ENCODE data around the gene SESN1. TPM values are rescaled to one million over a fixed set of nuclear protein-coding genes. Genes with fewer than 3 reads are reported as not detected.

SESN1 gene
- total RNA-seq, 2 experiments from 2014 or later: 10.8 to 13.8 TPM

DNA sequence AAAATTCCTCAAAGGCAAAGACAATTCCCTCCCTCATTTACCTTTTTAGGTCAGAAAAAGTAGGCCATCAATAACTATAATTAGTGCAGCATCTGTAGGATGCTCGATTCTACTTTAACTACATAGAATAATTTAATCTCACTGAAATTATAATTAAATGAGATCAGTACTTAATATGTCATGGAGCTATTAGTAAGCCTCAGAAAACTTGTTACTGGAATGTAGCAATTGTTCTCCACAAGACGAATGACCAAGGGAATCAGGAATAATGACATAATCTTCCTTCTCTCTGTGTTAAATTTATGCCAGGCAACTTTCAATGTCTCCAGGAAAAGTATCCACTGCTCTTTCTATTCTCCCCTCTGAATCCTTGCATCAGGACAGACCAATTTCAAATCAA, 34.1 kb downstream of the SESN1 start:
- 0 out of 2 replicates have a peak, but pooled peaks cover 3% of the 10 kb centered on the region for H3K9me3 ChIP-seq (ENCODE audit: low read length)
- no peak overlapping the region for H3K4me2 ChIP-seq (ENCODE audit: low read length)
- peaks cover 30% of the 10 kb centered on the region for H3K4me1 ChIP-seq (ENCODE audit: insufficient read depth, low read length, poor library complexity, severe bottlenecking)
- no peaks in the 10 kb centered on the region for H4K20me1 ChIP-seq (ENCODE audit: insufficient read depth, low read length)
- peaks cover 4% of the 10 kb centered on the region; the same call in 1 of the 2 replicates for H3K79me2 ChIP-seq (ENCODE audit: insufficient read depth, low read depth, low read length)
- no peak overlapping the region for H3K27ac ChIP-seq (ENCODE audit: low read depth, low read length, poor library complexity, severe bottlenecking)
- POLR2A ChIA-PET: interaction anchor here (0.5 to 1.5 kb wide), 5 partner anchors 9 to 827 kb away, joined by 3 to 8 read pairs (median 3); no protein-coding TSS in a partner anchor
- TF ChIP-seq EZH2phosphoT487 (IDR thresholded peaks at IDR 0.05; ENCODE audit: borderline replicate concordance, low read depth, low read length): no peak
- TF ChIP-seq, protein P1, sequence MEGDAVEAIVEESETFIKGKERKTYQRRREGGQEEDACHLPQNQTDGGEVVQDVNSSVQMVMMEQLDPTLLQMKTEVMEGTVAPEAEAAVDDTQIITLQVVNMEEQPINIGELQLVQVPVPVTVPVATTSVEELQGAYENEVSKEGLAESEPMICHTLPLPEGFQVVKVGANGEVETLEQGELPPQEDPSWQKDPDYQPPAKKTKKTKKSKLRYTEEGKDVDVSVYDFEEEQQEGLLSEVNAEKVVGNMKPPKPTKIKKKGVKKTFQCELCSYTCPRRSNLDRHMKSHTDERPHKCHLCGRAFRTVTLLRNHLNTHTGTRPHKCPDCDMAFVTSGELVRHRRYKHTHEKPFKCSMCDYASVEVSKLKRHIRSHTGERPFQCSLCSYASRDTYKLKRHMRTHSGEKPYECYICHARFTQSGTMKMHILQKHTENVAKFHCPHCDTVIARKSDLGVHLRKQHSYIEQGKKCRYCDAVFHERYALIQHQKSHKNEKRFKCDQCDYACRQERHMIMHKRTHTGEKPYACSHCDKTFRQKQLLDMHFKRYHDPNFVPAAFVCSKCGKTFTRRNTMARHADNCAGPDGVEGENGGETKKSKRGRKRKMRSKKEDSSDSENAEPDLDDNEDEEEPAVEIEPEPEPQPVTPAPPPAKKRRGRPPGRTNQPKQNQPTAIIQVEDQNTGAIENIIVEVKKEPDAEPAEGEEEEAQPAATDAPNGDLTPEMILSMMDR (conservative IDR thresholded peaks at IDR 0.05; ENCODE audit: low read length): no peak
- no peaks in the 10 kb centered on the region for H3K9me2 ChIP-seq (ENCODE audit: insufficient read depth, low read length)
- intact Hi-C loops (cut with micrococcal nuclease; ENCODE audit: unreplicated experiment): no loop called here
- no peak overlapping the region for H3K4me3 ChIP-seq (ENCODE audit: low read depth, low read length, poor library complexity, severe bottlenecking)
- no peaks in the 10 kb centered on the region for H3K36me3 ChIP-seq (ENCODE audit: insufficient read depth, low read length)
- CTCF ChIA-PET (ENCODE audit: unreplicated experiment): no interaction called here
- no peak for DNase-seq (ENCODE audit: low spot score)
- H2AFZ ChIP-seq (ENCODE audit: low read length): no peak overlapping the region; the same call in 1 of the 2 replicates
- no TSS peak for BruUV-seq (replicated peaks)

DNA sequence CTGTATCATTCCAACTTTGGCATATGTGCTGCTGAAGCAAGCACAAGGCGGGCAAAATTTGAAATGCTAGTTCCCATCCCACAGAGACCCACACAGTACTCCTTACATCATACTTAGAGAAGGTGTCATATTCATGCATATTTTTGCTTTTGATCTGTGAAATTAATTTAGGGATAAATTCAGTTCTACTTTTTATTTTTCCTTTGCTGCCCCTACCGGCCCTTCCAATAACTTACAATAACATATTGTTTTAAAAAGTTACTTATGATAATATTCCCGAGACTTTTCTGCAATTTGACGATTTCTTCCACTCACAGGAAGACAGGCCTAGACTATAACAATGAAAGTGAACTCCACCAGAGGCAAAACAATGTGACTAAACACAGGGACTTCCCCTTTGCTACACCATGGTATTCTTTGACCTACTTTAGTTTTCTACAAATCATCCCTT, 35.0 kb downstream of the SESN1 start:
- CTCF ChIA-PET (ENCODE audit: unreplicated experiment): no interaction called here
- H3K79me2 ChIP-seq (ENCODE audit: insufficient read depth, low read depth, low read length): peaks cover 4% of the 10 kb centered on the region; the same call in 1 of the 2 replicates
- no peaks in the 10 kb centered on the region for H4K20me1 ChIP-seq (ENCODE audit: insufficient read depth, low read length)
- H2AFZ ChIP-seq (ENCODE audit: low read length): peak overlapping the region; percentile 59
- peak overlapping the region; percentile 43 for H3K4me2 ChIP-seq (ENCODE audit: low read length)
- no peak overlapping the region for H3K27ac ChIP-seq (ENCODE audit: low read depth, low read length, poor library complexity, severe bottlenecking)
- no peak for TF ChIP-seq EZH2phosphoT487 (IDR thresholded peaks at IDR 0.05; ENCODE audit: borderline replicate concordance, low read depth, low read length)
- TF ChIP-seq, protein P1 (conservative IDR thresholded peaks at IDR 0.05; ENCODE audit: low read length): peak; percentile 65
- H3K4me3 ChIP-seq (ENCODE audit: low read depth, low read length, poor library complexity, severe bottlenecking): no peak overlapping the region
- peak; percentile 26 for DNase-seq (ENCODE audit: low spot score)
- BruUV-seq (replicated peaks): no TSS peak
- 0 out of 2 replicates have a peak, but pooled peaks cover 3% of the 10 kb centered on the region for H3K9me3 ChIP-seq (ENCODE audit: low read length)
- H3K36me3 ChIP-seq (ENCODE audit: insufficient read depth, low read length): no peaks in the 10 kb centered on the region
- intact Hi-C loops (cut with micrococcal nuclease; ENCODE audit: unreplicated experiment): loop anchor here (5.0 kb wide), 1 partner anchor 52 kb away; no protein-coding TSS in a partner anchor
- H3K4me1 ChIP-seq (ENCODE audit: insufficient read depth, low read length, poor library complexity, severe bottlenecking): peaks cover 30% of the 10 kb centered on the region
- H3K9me2 ChIP-seq (ENCODE audit: insufficient read depth, low read length): no peaks in the 10 kb centered on the region
- POLR2A ChIA-PET: interaction anchor here (0.6 to 1.5 kb wide), 5 partner anchors 8 to 587 kb away, joined by 3 to 8 read pairs (median 5); no protein-coding TSS in a partner anchor

DNA sequence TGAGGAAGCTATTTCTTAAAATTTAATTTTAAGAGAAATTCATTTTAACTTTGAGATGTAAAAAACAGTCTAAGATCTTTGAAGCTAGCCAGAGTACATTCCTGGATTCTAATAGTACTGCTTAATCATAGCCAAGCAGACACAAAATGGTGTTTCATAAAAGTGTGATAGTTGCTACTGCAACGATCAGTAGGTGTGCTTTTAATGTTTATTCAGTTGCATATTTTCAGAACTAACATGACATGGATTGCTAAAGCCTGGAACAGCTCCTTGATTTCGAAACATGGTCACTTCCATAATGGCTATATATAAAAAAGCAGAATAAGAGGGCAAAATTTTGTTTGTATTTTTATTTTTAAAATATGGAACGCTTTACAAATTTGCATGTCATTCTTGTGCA, 35.5 kb downstream of the SESN1 start:
- ChIA-PET POLR2A (interaction anchor here (0.6 to 0.8 kb wide), 3 partner anchors 8 to 206 kb away, joined by 4 to 5 read pairs (median 5); no protein-coding TSS in a partner anchor), CTCF (ENCODE audit: unreplicated experiment) (no interaction called here)
- H3K27ac ChIP-seq (ENCODE audit: low read depth, low read length, poor library complexity, severe bottlenecking): no peak overlapping the region
- DNase-seq (ENCODE audit: low spot score): no peak
- no TSS peak for BruUV-seq (replicated peaks)
- no peaks in the 10 kb centered on the region for H3K9me2 ChIP-seq (ENCODE audit: insufficient read depth, low read length)
- intact Hi-C loops (cut with micrococcal nuclease; ENCODE audit: unreplicated experiment): loop anchor here (5.0 kb wide), 1 partner anchor 52 kb away; no protein-coding TSS in a partner anchor
- 0 out of 2 replicates have a peak, but pooled peaks cover 3% of the 10 kb centered on the region for H3K9me3 ChIP-seq (ENCODE audit: low read length)
- peak overlapping the region; percentile 43 for H3K4me2 ChIP-seq (ENCODE audit: low read length)
- H3K79me2 ChIP-seq (ENCODE audit: insufficient read depth, low read depth, low read length): peaks cover 4% of the 10 kb centered on the region; the same call in 1 of the 2 replicates
- no peaks in the 10 kb centered on the region for H3K36me3 ChIP-seq (ENCODE audit: insufficient read depth, low read length)
- no peak overlapping the region for H3K4me3 ChIP-seq (ENCODE audit: low read depth, low read length, poor library complexity, severe bottlenecking)
- no peaks in the 10 kb centered on the region for H4K20me1 ChIP-seq (ENCODE audit: insufficient read depth, low read length)
- H2AFZ ChIP-seq (ENCODE audit: low read length): peak overlapping the region; percentile 59
- TF ChIP-seq, protein P1 (conservative IDR thresholded peaks at IDR 0.05; ENCODE audit: low read length): no peak
- H3K4me1 ChIP-seq (ENCODE audit: insufficient read depth, low read length, poor library complexity, severe bottlenecking): peaks cover 30% of the 10 kb centered on the region

Measured in OCI-LY7 (cell line).